HCT116 (cell line): Measurements from ENCODE around the gene GZMA. TPM values are rescaled to one million over a fixed set of nuclear protein-coding genes. Genes with fewer than 3 reads are reported as not detected.

Experiments
- ATAC-seq: fragments of 200-7000 bp; cut with Tn5 transposase; 2 replicates; pipeline ENCODE4 v1.9.1; 2020; ENCODE audit warnings: mild to moderate bottlenecking, moderate library complexity
- BruUV-seq: library from RNA; stranded (reverse); fragments of 400-500 nt; replicated peaks from 2 replicates; lab custom pipeline; 2021; lab: Mats Ljungman, UMichigan
- CTCF ChIA-PET: fragments of 300-600 bp; sonication (Branson Sonifier 250); formaldehyde crosslinking; loops from one replicate; lab custom pipeline; 2021; ENCODE audit warnings: antibody characterized with exemption; lab: Charles Lee
- POLR2A ChIA-PET: fragments of 300-600, 350-600 bp; sonication (Branson Sonifier 250); formaldehyde crosslinking; loops from one replicate; lab custom pipeline; 2021; ENCODE audit warnings: antibody characterized with exemption; lab: Charles Lee
- RAD21 ChIA-PET, 2 experiments: fragments of 300-600 bp; sonication (Branson Sonifier 250); formaldehyde crosslinking; loops; one replicate each; lab custom pipeline; 2023; ENCODE audit warnings: low total read pairs in 2 of 2; ENCODE audit not compliant: uncharacterized antibody in 2 of 2, unreplicated experiment in 2 of 2, low non-redundant PET in 1 of 2; lab: Charles Lee
- DNase-seq: peaks from one replicate; pipeline ENCODE4 v3.0.0-alpha.2; 2010; ENCODE audit warnings: low read depth, low spot score
- H2AFZ ChIP-seq: fragments of 200-600 bp; shearing (Covaris generic), sonication (generic); 2 replicates; pipeline ENCODE4 v1.6.1; 2017; ENCODE audit warnings: low read depth, mixed run types, mixed read lengths, antibody characterized with exemption, low read length; ENCODE audit not compliant: poor library complexity, severe bottlenecking
- H3K27ac ChIP-seq: 2 replicates; pipeline ENCODE4 v1.5.1; 2012; ENCODE audit warnings: low read depth, low read length
- H3K27me3 ChIP-seq: fragments of 200-600 bp; sonication (generic); 2 replicates; pipeline ENCODE4 v1.6.1; 2016; ENCODE audit warnings: mixed run types, low read length, mixed read lengths; ENCODE audit not compliant: insufficient read depth
- H3K36me3 ChIP-seq, 2 experiments: fragments of 200-500 bp in 1 of 2; fragments of 200-600 bp in 1 of 2; sonication (Bioruptor generic) in 1 of 2; sonication (generic) in 1 of 2; 2 replicates each; pipeline versions ENCODE4 v1.5.1 to v1.6.1; 2014 to 2016; ENCODE audit warnings: low read length in 2 of 2, inconsistent platforms in 1 of 2, mixed read lengths in 1 of 2, mixed run types in 1 of 2; ENCODE audit not compliant: insufficient read depth in 2 of 2, control insufficient read depth in 1 of 2
- H3K4me1 ChIP-seq, 2 experiments: fragments of 200-600 bp in 1 of 2; sonication (generic) in 1 of 2; 2 replicates each; pipeline versions ENCODE4 v1.5.1 to v1.6.1; 2012 to 2017; ENCODE audit warnings: low read length in 2 of 2, inconsistent platforms in 1 of 2, mild to moderate bottlenecking in 1 of 2, mixed read lengths in 1 of 2, mixed run types in 1 of 2, moderate library complexity in 1 of 2; ENCODE audit not compliant: insufficient read depth in 2 of 2, control insufficient read depth in 1 of 2
- H3K4me2 ChIP-seq: fragments of 200-600 bp; sonication (generic); 2 replicates; pipeline ENCODE4 v1.6.1; 2017; ENCODE audit warnings: mixed run types, low read length, mixed read lengths
- H3K4me3 ChIP-seq, 2 experiments: fragments of 200-600 bp in 1 of 2; sonication (generic) in 1 of 2; replicated peaks in 1 of 2; 2 replicates each; pipeline ENCODE4 v1.5.1; 2011 to 2016; ENCODE audit warnings: low read length in 2 of 2, control low read depth in 1 of 2, low read depth in 1 of 2, mild to moderate bottlenecking in 1 of 2, mixed read lengths in 1 of 2, mixed run types in 1 of 2
- H3K79me2 ChIP-seq: fragments of 200-600 bp; sonication (generic); 2 replicates; pipeline ENCODE4 v1.6.1; 2017; ENCODE audit warnings: mild to moderate bottlenecking, mixed run types, low read length, moderate library complexity, mixed read lengths; ENCODE audit not compliant: insufficient read depth
- H3K9ac ChIP-seq: fragments of 200-600 bp; sonication (generic); 2 replicates; pipeline ENCODE4 v1.6.1; 2016; ENCODE audit warnings: low read length, mixed read lengths
- H3K9me2 ChIP-seq: fragments of 200-600 bp; sonication (generic), shearing (Covaris generic); 2 replicates; pipeline ENCODE4 v1.6.1; 2017; ENCODE audit warnings: mixed run types, mild to moderate bottlenecking, moderate library complexity; ENCODE audit not compliant: insufficient read depth
- H3K9me3 ChIP-seq, 2 experiments: fragments of 200-500 bp in 1 of 2; fragments of 200-600 bp in 1 of 2; sonication (Bioruptor generic) in 1 of 2; sonication (generic) in 1 of 2; 2 replicates each; pipeline ENCODE4 v1.6.1; 2014 to 2017; ENCODE audit warnings: low read length in 2 of 2, mixed read lengths in 2 of 2, inconsistent platforms in 1 of 2, low read depth in 1 of 2, mild to moderate bottlenecking in 1 of 2, mixed run types in 1 of 2, moderate library complexity in 1 of 2; ENCODE audit not compliant: control insufficient read depth in 1 of 2, insufficient read depth in 1 of 2
- H4K20me1 ChIP-seq: fragments of 200-600 bp; sonication (generic), shearing (Covaris generic); 2 replicates; pipeline ENCODE4 v1.6.1; 2017; ENCODE audit warnings: mixed run types, mild to moderate bottlenecking, moderate library complexity; ENCODE audit not compliant: insufficient read depth
- EGR1 ChIP-seq: IDR thresholded peaks from 2 replicates; pipeline ENCODE4 v1.6.1; 2012; ENCODE audit warnings: low read depth
- POLR2AphosphoS5 ChIP-seq: IDR thresholded peaks from 2 replicates; pipeline ENCODE4 v1.6.1; 2011; ENCODE audit warnings: mild to moderate bottlenecking, low read depth, low read length, moderate library complexity
- RAD21 ChIP-seq: IDR thresholded peaks from 2 replicates; pipeline ENCODE4 v1.6.1; 2012; ENCODE audit warnings: low read depth, mild to moderate bottlenecking
- YY1 ChIP-seq: IDR thresholded peaks from 2 replicates; pipeline ENCODE4 v1.6.1; 2011; ENCODE audit warnings: low read length, low read depth, moderate library complexity, mild to moderate bottlenecking; ENCODE audit not compliant: insufficient replicate concordance; ENCODE audit errors: extremely low read depth
- intact Hi-C: fragments of 100-400 bp; cut with micrococcal nuclease; formaldehyde crosslinking; loops from 2 replicates; pipeline ENCODE4 v1.10.0; 2022
- total RNA-seq: library from RNA; stranded (reverse); gene quantifications from one replicate; pipeline ENCODE4 v1.2.1, GENCODE V29; 2021; ENCODE audit not compliant: unreplicated experiment
- TF ChIP-seq, protein P1 (sequence below): IDR thresholded peaks from 2 replicates; pipeline ENCODE4 v1.6.1; 2012; ENCODE audit warnings: low read depth
- TF ChIP-seq, protein P2 (sequence below), 3 experiments: fragments of 200-600 bp in 1 of 3; sonication (generic) in 1 of 3; IDR thresholded peaks in 2 of 3; conservative IDR thresholded peaks in 1 of 3; 2 replicates each; pipeline ENCODE4 v1.5.1; 2012 to 2017; ENCODE audit warnings: low read depth in 2 of 3, low read length in 2 of 3, antibody characterized with exemption in 1 of 3, borderline replicate concordance in 1 of 3, control low read depth in 1 of 3, mild to moderate bottlenecking in 1 of 3, mixed read lengths in 1 of 3, mixed run types in 1 of 3, moderate library complexity in 1 of 3; ENCODE audit not compliant: insufficient read depth in 1 of 3

The GZMA gene
- total RNA-seq, 1 experiment from 2014 or later, result not detected

DNA sequence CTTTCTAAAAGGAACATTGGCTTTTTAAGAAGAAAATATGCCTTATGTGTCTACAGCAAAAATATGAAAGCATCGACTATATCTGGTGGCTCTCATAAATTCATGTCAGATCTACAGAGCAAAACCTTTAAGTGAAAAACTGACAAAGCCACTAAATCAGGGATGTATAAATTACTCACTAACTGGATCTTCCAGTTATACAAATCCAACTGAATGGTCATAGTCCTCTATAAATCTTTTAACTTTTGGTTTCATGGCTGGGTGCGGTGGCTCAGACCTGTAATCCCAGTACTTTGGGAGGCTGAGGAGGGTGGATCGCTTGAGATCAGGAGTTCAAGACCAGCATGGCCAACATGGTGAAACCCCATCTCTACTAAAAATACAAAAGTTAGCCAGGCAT lies 29.2 kb upstream of the GZMA start:
- Histone ChIP-seq H3K27me3 (peaks cover 17% of the 10 kb centered on the region), H4K20me1 (no peaks in the 10 kb centered on the region), H3K4me1 (no peaks in the 10 kb centered on the region), H3K9ac (no peak overlapping the region), H3K9me3 (no peaks in the 10 kb centered on the region), H3K27ac (no peak overlapping the region), H3K4me2 (no peak overlapping the region), H2AFZ (no peak overlapping the region), H3K4me3 (no peak overlapping the region), H3K9me2 (no peaks in the 10 kb centered on the region), H3K79me2 (no peaks in the 10 kb centered on the region), H3K36me3 (no peaks in the 10 kb centered on the region)
- no peak for DNase-seq
- RAD21 ChIA-PET, result no interaction called here
- TF ChIP-seq RAD21 (no peak), YY1 (no peak), POLR2AphosphoS5 (no peak), EGR1 (no peak)
- TF ChIP-seq, protein P1, sequence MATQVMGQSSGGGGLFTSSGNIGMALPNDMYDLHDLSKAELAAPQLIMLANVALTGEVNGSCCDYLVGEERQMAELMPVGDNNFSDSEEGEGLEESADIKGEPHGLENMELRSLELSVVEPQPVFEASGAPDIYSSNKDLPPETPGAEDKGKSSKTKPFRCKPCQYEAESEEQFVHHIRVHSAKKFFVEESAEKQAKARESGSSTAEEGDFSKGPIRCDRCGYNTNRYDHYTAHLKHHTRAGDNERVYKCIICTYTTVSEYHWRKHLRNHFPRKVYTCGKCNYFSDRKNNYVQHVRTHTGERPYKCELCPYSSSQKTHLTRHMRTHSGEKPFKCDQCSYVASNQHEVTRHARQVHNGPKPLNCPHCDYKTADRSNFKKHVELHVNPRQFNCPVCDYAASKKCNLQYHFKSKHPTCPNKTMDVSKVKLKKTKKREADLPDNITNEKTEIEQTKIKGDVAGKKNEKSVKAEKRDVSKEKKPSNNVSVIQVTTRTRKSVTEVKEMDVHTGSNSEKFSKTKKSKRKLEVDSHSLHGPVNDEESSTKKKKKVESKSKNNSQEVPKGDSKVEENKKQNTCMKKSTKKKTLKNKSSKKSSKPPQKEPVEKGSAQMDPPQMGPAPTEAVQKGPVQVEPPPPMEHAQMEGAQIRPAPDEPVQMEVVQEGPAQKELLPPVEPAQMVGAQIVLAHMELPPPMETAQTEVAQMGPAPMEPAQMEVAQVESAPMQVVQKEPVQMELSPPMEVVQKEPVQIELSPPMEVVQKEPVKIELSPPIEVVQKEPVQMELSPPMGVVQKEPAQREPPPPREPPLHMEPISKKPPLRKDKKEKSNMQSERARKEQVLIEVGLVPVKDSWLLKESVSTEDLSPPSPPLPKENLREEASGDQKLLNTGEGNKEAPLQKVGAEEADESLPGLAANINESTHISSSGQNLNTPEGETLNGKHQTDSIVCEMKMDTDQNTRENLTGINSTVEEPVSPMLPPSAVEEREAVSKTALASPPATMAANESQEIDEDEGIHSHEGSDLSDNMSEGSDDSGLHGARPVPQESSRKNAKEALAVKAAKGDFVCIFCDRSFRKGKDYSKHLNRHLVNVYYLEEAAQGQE, result no peak
- TF ChIP-seq, protein P2, sequence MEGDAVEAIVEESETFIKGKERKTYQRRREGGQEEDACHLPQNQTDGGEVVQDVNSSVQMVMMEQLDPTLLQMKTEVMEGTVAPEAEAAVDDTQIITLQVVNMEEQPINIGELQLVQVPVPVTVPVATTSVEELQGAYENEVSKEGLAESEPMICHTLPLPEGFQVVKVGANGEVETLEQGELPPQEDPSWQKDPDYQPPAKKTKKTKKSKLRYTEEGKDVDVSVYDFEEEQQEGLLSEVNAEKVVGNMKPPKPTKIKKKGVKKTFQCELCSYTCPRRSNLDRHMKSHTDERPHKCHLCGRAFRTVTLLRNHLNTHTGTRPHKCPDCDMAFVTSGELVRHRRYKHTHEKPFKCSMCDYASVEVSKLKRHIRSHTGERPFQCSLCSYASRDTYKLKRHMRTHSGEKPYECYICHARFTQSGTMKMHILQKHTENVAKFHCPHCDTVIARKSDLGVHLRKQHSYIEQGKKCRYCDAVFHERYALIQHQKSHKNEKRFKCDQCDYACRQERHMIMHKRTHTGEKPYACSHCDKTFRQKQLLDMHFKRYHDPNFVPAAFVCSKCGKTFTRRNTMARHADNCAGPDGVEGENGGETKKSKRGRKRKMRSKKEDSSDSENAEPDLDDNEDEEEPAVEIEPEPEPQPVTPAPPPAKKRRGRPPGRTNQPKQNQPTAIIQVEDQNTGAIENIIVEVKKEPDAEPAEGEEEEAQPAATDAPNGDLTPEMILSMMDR (IDR thresholded peaks at IDR 0.05 in 2 of 3, conservative IDR thresholded peaks at IDR 0.05 in 1 of 3; ENCODE audit: borderline replicate concordance in 1 of 3, insufficient read depth in 1 of 3, low read depth in 2 of 3, low read length in 2 of 3), result no peak
- CTCF ChIA-PET, result no interaction called here
- intact Hi-C loops, result no loop called here
- POLR2A ChIA-PET, result no interaction called here
- no peak for ATAC-seq
- no TSS peak for BruUV-seq
